Astrocyte (in vitro differentiated cells and primary cell): ENCODE data around the gene ELMOD2. TPM values are rescaled to one million over a fixed set of nuclear protein-coding genes. Genes with fewer than 3 reads are reported as not detected.

Source experiments
- DNase-seq: peaks from one replicate; pipeline ENCODE4 v3.0.0-alpha.2; 2010; ENCODE audit warnings: low read depth
- FAIRE-seq: peaks from 2 replicates; lab custom pipeline; 2011; peaks lifted over from hg19 to GRCh38; lab: Jason Lieb, UNC
- H2AFZ ChIP-seq: 2 replicates; pipeline ENCODE4 v1.6.0; 2012; ENCODE audit warnings: low read depth, low read length, inconsistent platforms
- H3K27ac ChIP-seq: 2 replicates; pipeline ENCODE4 v1.5.1; 2011; ENCODE audit warnings: low read depth, low read length, inconsistent platforms
- H3K27me3 ChIP-seq: 2 replicates; pipeline ENCODE4 v1.6.0; 2011; ENCODE audit warnings: low read length, inconsistent platforms; ENCODE audit not compliant: insufficient read depth
- H3K36me3 ChIP-seq: 2 replicates; pipeline ENCODE4 v1.5.1; 2011; ENCODE audit warnings: low read length, inconsistent platforms; ENCODE audit not compliant: insufficient read depth
- H3K4me1 ChIP-seq: 2 replicates; pipeline ENCODE4 v1.5.1; 2011; ENCODE audit warnings: low read length, inconsistent platforms; ENCODE audit not compliant: insufficient read depth
- H3K4me2 ChIP-seq: 2 replicates; pipeline ENCODE4 v1.6.0; 2012; ENCODE audit warnings: low read length, inconsistent platforms
- H3K4me3 ChIP-seq: 2 replicates; pipeline ENCODE4 v1.5.1; 2011; ENCODE audit warnings: low read depth, mild to moderate bottlenecking, low read length, inconsistent platforms; ENCODE audit not compliant: insufficient read depth
- H3K79me2 ChIP-seq: 2 replicates; pipeline ENCODE4 v1.6.0; 2012; ENCODE audit warnings: mild to moderate bottlenecking, low read length, inconsistent platforms; ENCODE audit not compliant: insufficient read depth
- H3K9ac ChIP-seq: 2 replicates; pipeline ENCODE4 v1.6.0; 2012; ENCODE audit warnings: mild to moderate bottlenecking, low read length, inconsistent platforms
- H3K9me3 ChIP-seq: 2 replicates; pipeline ENCODE4 v1.5.1; 2012; ENCODE audit warnings: low read depth, mild to moderate bottlenecking, low read length, inconsistent platforms; ENCODE audit not compliant: insufficient read depth
- H4K20me1 ChIP-seq: 2 replicates; pipeline ENCODE4 v1.6.0; 2012; ENCODE audit warnings: low read length, inconsistent platforms; ENCODE audit not compliant: insufficient read depth
- H3K27ac Mint-ChIP-seq: one replicate; pipeline ENCODE4 v1.8.0; 2021; ENCODE audit warnings: mild to moderate bottlenecking, mixed read lengths; ENCODE audit not compliant: unreplicated experiment
- H3K27me3 Mint-ChIP-seq: one replicate; pipeline ENCODE4 v1.8.0; 2021; ENCODE audit warnings: low read depth, mixed read lengths; ENCODE audit not compliant: unreplicated experiment
- H3K36me3 Mint-ChIP-seq: one replicate; pipeline ENCODE4 v1.8.0; 2021; ENCODE audit warnings: low read depth, mixed read lengths; ENCODE audit not compliant: unreplicated experiment
- H3K4me1 Mint-ChIP-seq: one replicate; pipeline ENCODE4 v1.8.0; 2021; ENCODE audit warnings: low read depth, mixed read lengths; ENCODE audit not compliant: unreplicated experiment
- H3K4me3 Mint-ChIP-seq: one replicate; pipeline ENCODE4 v1.8.0; 2021; ENCODE audit warnings: mild to moderate bottlenecking, moderate library complexity, mixed read lengths; ENCODE audit not compliant: unreplicated experiment
- H3K9me3 Mint-ChIP-seq: one replicate; pipeline ENCODE4 v1.8.0; 2021; ENCODE audit warnings: mild to moderate bottlenecking, mixed read lengths; ENCODE audit not compliant: unreplicated experiment
- EZH2 ChIP-seq: IDR thresholded peaks from 2 replicates; pipeline ENCODE4 v1.6.1; 2012; ENCODE audit warnings: mild to moderate bottlenecking, low read length, inconsistent platforms; ENCODE audit not compliant: insufficient read depth
- total RNA-seq: library from RNA; stranded (reverse); gene quantifications from 2 replicates; pipeline ENCODE4 v1.2.1, GENCODE V29; 2021
- TF ChIP-seq, protein P1 (sequence below): IDR thresholded peaks from 2 replicates; pipeline ENCODE4 v1.5.1; 2011; ENCODE audit warnings: low read depth, mild to moderate bottlenecking, inconsistent platforms, low read length, moderate library complexity; ENCODE audit not compliant: insufficient read depth

The ELMOD2 gene
- total RNA-seq, 1 donor from 2014 or later = 32.8 TPM

DNA sequence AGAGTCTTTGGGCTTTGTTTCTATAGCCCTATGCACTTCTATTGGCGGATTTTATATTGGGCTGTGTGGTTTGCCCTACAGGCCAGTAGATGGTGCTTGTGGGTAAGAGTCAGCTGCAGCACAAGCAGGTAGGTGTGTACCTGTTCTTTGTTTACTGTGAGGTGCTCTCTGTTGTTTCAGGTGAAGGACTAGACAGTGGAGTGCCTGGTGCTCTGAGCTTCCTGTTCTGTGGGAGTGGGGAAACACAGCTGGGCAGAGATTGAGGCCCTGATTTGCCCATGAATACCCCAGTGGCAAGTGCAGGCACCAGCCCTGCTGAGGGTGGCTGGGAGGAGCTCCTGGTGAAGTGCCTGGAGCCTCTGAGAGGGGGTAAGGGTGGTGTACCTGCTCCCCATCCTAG is 71.1 kb downstream of the ELMOD2 start:
- no peaks in the 10 kb centered on the region for H3K36me3 ChIP-seq
- Mint-ChIP-seq H3K27me3 (no peaks in the 10 kb centered on the region), H3K4me3 (no peak overlapping the region), H3K36me3 (no peaks in the 10 kb centered on the region), H3K27ac (no peak overlapping the region), H3K9me3 (no peaks in the 10 kb centered on the region), H3K4me1 (no peaks in the 10 kb centered on the region)
- H2AFZ ChIP-seq = no peak overlapping the region
- H3K79me2 ChIP-seq = no peaks in the 10 kb centered on the region
- H3K4me1 ChIP-seq = no peaks in the 10 kb centered on the region
- H3K27me3 ChIP-seq = peaks cover 2% of the 10 kb centered on the region
- no peak overlapping the region for H3K27ac ChIP-seq
- FAIRE-seq = no peak
- no peak overlapping the region for H3K9ac ChIP-seq
- TF ChIP-seq, protein P1, sequence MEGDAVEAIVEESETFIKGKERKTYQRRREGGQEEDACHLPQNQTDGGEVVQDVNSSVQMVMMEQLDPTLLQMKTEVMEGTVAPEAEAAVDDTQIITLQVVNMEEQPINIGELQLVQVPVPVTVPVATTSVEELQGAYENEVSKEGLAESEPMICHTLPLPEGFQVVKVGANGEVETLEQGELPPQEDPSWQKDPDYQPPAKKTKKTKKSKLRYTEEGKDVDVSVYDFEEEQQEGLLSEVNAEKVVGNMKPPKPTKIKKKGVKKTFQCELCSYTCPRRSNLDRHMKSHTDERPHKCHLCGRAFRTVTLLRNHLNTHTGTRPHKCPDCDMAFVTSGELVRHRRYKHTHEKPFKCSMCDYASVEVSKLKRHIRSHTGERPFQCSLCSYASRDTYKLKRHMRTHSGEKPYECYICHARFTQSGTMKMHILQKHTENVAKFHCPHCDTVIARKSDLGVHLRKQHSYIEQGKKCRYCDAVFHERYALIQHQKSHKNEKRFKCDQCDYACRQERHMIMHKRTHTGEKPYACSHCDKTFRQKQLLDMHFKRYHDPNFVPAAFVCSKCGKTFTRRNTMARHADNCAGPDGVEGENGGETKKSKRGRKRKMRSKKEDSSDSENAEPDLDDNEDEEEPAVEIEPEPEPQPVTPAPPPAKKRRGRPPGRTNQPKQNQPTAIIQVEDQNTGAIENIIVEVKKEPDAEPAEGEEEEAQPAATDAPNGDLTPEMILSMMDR = no peak
- no peak for TF ChIP-seq EZH2
- no peak overlapping the region for H3K4me2 ChIP-seq
- DNase-seq = no peak
- H4K20me1 ChIP-seq = no peaks in the 10 kb centered on the region
- H3K9me3 ChIP-seq = no peaks in the 10 kb centered on the region
- H3K4me3 ChIP-seq = no peak overlapping the region

DNA sequence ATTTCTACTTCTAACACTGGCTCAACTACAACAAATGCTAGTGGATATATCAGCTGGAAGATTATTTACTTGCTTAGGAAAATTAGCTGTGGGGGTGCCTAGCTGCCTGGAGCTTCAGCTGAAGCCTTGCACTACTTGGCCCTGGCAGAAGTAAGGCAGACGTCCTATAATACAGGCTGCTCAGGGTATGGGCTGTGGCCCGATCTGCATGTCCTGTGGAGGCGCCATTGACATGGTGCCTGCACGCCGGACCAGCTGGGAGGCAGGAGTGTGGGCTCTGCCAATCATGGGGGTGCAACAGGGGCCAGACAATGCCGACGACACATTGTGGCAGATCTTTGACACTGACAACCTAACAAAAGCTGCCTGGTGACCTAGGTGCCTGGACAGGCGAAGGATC is 76.4 kb downstream of the ELMOD2 start:
- H3K4me3 Mint-ChIP-seq = no peak overlapping the region
- FAIRE-seq (no peak), DNase-seq (no peak)
- H3K9me3 Mint-ChIP-seq = no peaks in the 10 kb centered on the region
- H3K4me2 ChIP-seq = no peak overlapping the region
- H3K9me3 ChIP-seq = no peaks in the 10 kb centered on the region
- TF ChIP-seq, protein P1 = no peak
- TF ChIP-seq EZH2 = no peak
- H3K36me3 ChIP-seq = no peaks in the 10 kb centered on the region
- no peak overlapping the region for H2AFZ ChIP-seq
- H4K20me1 ChIP-seq = no peaks in the 10 kb centered on the region
- no peaks in the 10 kb centered on the region for H3K79me2 ChIP-seq
- H3K4me1 Mint-ChIP-seq = no peaks in the 10 kb centered on the region
- H3K9ac ChIP-seq = no peak overlapping the region
- peaks cover 2% of the 10 kb centered on the region for H3K27me3 ChIP-seq
- peaks cover 2% of the 10 kb centered on the region for H3K27me3 Mint-ChIP-seq
- no peak overlapping the region for H3K27ac Mint-ChIP-seq
- no peaks in the 10 kb centered on the region for H3K4me1 ChIP-seq
- H3K4me3 ChIP-seq = no peak overlapping the region
- no peak overlapping the region for H3K27ac ChIP-seq
- H3K36me3 Mint-ChIP-seq = no peaks in the 10 kb centered on the region

DNA sequence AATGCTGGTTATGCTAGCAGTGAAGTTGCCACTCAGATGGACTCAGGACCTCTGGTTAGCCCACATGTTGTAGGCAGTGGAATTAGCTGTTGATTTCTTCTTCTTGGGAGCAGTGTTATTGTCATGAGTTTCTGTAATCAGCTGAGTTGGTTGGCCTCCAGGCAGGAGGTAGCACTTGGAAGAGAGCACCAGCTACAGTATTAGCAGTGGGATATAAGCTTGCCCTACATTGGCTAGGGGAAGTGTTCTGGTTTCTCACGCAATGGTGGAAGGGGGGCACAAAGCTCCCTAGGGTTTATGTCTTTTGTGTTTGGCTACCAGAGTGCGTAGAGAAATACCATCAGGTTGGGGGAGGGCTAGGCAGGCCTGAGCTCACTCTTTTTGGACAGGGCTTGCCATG is 78.7 kb downstream of the ELMOD2 start:
- no peak overlapping the region for H3K9ac ChIP-seq
- no peaks in the 10 kb centered on the region for H3K36me3 Mint-ChIP-seq
- no peak overlapping the region for H3K4me3 Mint-ChIP-seq
- peaks cover 2% of the 10 kb centered on the region for H3K27me3 Mint-ChIP-seq
- no peaks in the 10 kb centered on the region for H3K9me3 Mint-ChIP-seq
- H3K9me3 ChIP-seq = no peaks in the 10 kb centered on the region
- no peak overlapping the region for H3K4me3 ChIP-seq
- TF ChIP-seq, protein P1 = no peak
- TF ChIP-seq EZH2 = no peak
- DNase-seq = no peak
- H4K20me1 ChIP-seq = no peaks in the 10 kb centered on the region
- H3K4me1 ChIP-seq = no peaks in the 10 kb centered on the region
- peaks cover 2% of the 10 kb centered on the region for H3K27me3 ChIP-seq
- no peaks in the 10 kb centered on the region for H3K79me2 ChIP-seq
- H2AFZ ChIP-seq = no peak overlapping the region
- H3K4me2 ChIP-seq = no peak overlapping the region
- no peaks in the 10 kb centered on the region for H3K36me3 ChIP-seq
- no peak overlapping the region for H3K27ac Mint-ChIP-seq
- no peak overlapping the region for H3K27ac ChIP-seq
- FAIRE-seq = no peak
- peaks cover under 1% of the 10 kb centered on the region for H3K4me1 Mint-ChIP-seq
